LNCAP (cell line): ENCODE data around the gene STYXL1.

ENCODE experiments used
- CTCF ChIP-seq: fragments of 450-650 bp; IDR thresholded peaks from 2 replicates; pipeline ENCODE4 v1.5.1; 2017; ENCODE audit warnings: mild to moderate bottlenecking

STYXL1 gene

GRCh38 chr7:76047811-76048667 lies at the start of gene STYXL1, which contains the start of gene MDH2:
Gene STYXL1, minus strand, starts transcription at chr7:76048000. Its CDS starts 17,477 bp downstream, at chr7:76030523.
Gene MDH2, plus strand, starts transcription at chr7:76048106. Its CDS starts 55 bp downstream, at chr7:76048161.
- no peak for TF ChIP-seq CTCF

DNA sequence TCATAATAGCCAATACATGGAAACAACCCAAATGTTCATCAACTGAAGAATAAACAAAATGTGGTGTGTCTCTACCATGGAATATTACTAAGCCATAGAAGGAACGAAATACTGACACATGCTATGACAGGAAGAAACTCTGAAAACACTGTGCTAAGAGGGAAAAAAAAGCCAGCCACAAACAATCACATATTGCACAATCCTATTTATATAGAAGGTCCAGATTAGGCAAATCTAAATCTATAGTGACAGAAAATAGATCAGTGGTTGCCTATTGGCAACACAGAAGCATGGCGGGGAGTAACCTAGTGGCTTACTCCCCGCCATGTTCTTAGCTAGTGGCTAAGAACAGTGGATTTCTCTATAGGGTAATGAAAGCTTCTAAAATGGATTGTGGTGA lies 48.1 kb upstream of the STYXL1 start:
- no peak for TF ChIP-seq CTCF

DNA sequence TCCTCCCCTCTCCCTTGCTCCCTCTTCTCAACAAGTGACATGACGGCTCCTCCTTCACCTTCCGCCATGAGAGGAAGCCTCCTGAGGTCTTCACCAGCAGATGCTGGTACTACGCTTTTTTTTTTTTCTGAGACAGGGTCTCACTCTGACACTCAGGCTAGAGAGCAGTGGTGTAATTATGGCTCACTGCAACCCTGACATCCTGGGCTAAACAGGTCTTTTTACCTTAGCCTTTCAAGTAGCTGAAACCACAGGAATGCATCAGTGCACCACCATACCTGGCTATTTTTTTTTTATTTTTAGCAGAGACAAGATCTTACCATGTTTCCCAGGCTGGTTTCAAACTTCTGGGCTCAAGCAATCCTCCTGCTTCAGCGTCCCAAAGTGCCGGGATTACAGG lies 43.7 kb upstream of the STYXL1 start:
- no peak for TF ChIP-seq CTCF

GRCh38 chr7:76089865-76090475 lies 42.2 kb upstream of the STYXL1 start:
- no peak for TF ChIP-seq CTCF

DNA sequence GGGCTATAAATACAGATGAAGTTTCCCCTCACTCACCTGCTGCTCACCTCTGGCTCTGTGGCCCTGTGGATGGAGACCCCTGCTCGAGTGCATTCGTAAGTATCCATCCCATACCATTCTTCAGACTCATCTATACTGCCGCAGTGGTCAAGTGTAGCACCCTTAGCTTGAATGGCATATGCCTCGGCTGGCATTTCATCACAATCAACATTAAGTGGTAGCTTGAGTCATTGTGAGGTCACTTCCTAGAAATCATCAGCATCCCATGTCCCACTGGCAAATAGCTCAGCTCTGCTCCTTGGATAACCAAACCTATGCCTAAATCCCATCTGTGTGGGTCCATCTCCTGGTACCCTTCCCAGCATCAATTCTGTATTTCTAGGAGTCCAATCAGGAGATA lies 38.3 kb upstream of the STYXL1 start:
- no peak for TF ChIP-seq CTCF

GRCh38 chr7:76080204-76080603 lies 32.4 kb upstream of the STYXL1 start:
- no peak for TF ChIP-seq CTCF

DNA sequence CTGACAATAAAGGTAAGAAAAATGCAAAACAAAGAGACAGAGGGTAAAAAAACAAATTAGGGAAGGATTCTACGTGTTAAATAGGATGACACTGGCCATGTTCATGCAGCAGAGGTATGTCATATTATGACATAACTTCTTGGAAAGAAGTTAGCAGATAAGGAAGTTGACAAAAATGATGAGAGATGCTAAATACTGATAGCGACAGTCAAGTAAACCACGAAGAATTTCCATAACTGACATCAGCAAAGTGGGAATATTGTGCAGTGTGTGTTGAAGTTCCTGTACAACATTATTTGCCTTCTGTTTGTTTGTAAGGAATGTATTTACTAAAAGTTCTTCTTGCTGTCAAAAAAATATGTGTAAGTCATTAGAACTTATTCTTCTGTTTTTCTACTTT lies 29.6 kb upstream of the STYXL1 start:
- TF ChIP-seq CTCF = no peak
